CD8-positive, alpha-beta memory T cell (primary cell): ENCODE results near the gene CADM2. TPM values are rescaled to one million over a fixed set of nuclear protein-coding genes. Genes with fewer than 3 reads are reported as not detected.

Experiments used
- CTCF ChIA-PET: fragments of 350-600 bp; sonication (Branson Sonifier 250); formaldehyde crosslinking; loops from one replicate; lab custom pipeline; 2021; ENCODE audit warnings: antibody characterized with exemption; lab: Charles Lee
- POLR2A ChIA-PET: fragments of 350-600 bp; sonication (Branson Sonifier 250); formaldehyde crosslinking; loops from one replicate; lab custom pipeline; 2021; ENCODE audit warnings: antibody characterized with exemption; lab: Charles Lee
- DNase-seq, 5 donors: peaks; one replicate each; pipeline versions ENCODE4 v3.0.0 to v3.0.0-alpha.2; 2020 to 2022; ENCODE audit warnings: mixed read lengths in 1 of 5
- H3K27ac ChIP-seq: one replicate; pipeline ENCODE4 v1.7.0; 2013; ENCODE audit warnings: low read depth, mild to moderate bottlenecking, low read length, moderate library complexity
- H3K27me3 ChIP-seq: 2 replicates; pipeline ENCODE4 v1.7.0; 2013; ENCODE audit warnings: low read length, mild to moderate bottlenecking; ENCODE audit not compliant: insufficient read depth, poor library complexity, severe bottlenecking
- H3K36me3 ChIP-seq: 2 replicates; pipeline ENCODE4 v1.7.0; 2013; ENCODE audit warnings: mild to moderate bottlenecking, low read length, moderate library complexity; ENCODE audit not compliant: insufficient read depth
- H3K4me1 ChIP-seq: 2 replicates; pipeline ENCODE4 v1.7.0; 2013; ENCODE audit warnings: mild to moderate bottlenecking, low read length, moderate library complexity; ENCODE audit not compliant: insufficient read depth
- H3K4me3 ChIP-seq: 2 replicates; pipeline ENCODE4 v1.7.0; 2013; ENCODE audit warnings: mild to moderate bottlenecking, low read length
- H3K9me3 ChIP-seq: 2 replicates; pipeline ENCODE4 v1.7.0; 2013; ENCODE audit warnings: mild to moderate bottlenecking, low read length
- H3K27ac Mint-ChIP-seq, 8 donors: one replicate each; pipeline ENCODE4 v1.8.0; 2020 to 2021; ENCODE audit warnings: mixed read lengths in 8 of 8, mild to moderate bottlenecking in 6 of 8, inconsistent platforms in 3 of 8, moderate library complexity in 3 of 8
- H3K27me3 Mint-ChIP-seq, 2 donors: one replicate each; pipeline ENCODE4 v1.8.0; 2020 to 2021; ENCODE audit warnings: mixed read lengths in 2 of 2, mild to moderate bottlenecking in 1 of 2, moderate library complexity in 1 of 2
- H3K36me3 Mint-ChIP-seq, 3 donors: one replicate each; pipeline ENCODE4 v1.8.0; 2020 to 2021; ENCODE audit warnings: mixed read lengths in 3 of 3, inconsistent platforms in 1 of 3, mild to moderate bottlenecking in 1 of 3
- H3K4me1 Mint-ChIP-seq, 3 donors: one replicate each; pipeline ENCODE4 v1.8.0; 2020 to 2021; ENCODE audit warnings: mixed read lengths in 3 of 3, inconsistent platforms in 1 of 3, mild to moderate bottlenecking in 1 of 3
- H3K4me3 Mint-ChIP-seq, 7 donors: one replicate each; pipeline ENCODE4 v1.8.0; 2020 to 2021; ENCODE audit warnings: mixed read lengths in 7 of 7, mild to moderate bottlenecking in 6 of 7, moderate library complexity in 4 of 7, inconsistent platforms in 2 of 7
- H3K9me3 Mint-ChIP-seq, 5 donors: one replicate each; pipeline ENCODE4 v1.8.0; 2020 to 2022; ENCODE audit warnings: mixed read lengths in 5 of 5, mild to moderate bottlenecking in 3 of 5, moderate library complexity in 2 of 5, inconsistent platforms in 1 of 5
- polyA plus RNA-seq: library from polyadenylated mRNA; unstranded; fragments of 300-500 nt; fragmentation: Illumina TruSeq; gene quantifications from one replicate; pipeline ENCODE4 v1.2.3, GENCODE V29; 2021
- total RNA-seq, 2 experiments: library from RNA; stranded (reverse); gene quantifications; one replicate each; pipeline ENCODE4 v1.2.3, GENCODE V29; 2021

Gene CADM2
- total and polyA plus RNA-seq, 3 experiments from 2014 or later = 0.22 to 0.27 TPM; not detected in 1

DNA sequence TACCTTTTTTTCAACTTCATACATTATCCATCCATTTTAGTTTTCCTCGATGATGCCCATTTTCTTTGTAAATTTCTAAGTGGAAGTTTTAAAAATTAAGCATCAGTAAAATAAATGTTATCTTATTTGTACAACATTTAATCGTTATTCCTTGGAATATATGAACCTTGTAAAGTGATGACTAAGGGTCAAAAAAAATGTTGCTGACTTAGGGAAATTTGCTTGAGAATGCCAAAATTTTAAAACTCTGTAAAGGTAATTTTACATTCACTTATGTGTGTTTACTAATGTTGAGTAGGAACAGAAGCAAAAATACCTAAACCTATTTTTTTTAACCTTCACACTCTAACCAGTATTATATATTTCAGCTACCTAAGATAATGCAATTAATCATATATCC is 1115.0 kb downstream of the CADM2 start:
- no peaks in the 10 kb centered on the region for H3K27me3 Mint-ChIP-seq
- H3K27me3 ChIP-seq = no peaks in the 10 kb centered on the region
- peaks cover 0 to 19% (median 10%) of the 10 kb centered on the region in 5 donors for H3K9me3 Mint-ChIP-seq
- H3K9me3 ChIP-seq = no peaks in the 10 kb centered on the region
- no peak overlapping the region for H3K27ac ChIP-seq
- ChIA-PET CTCF (no interaction called here), POLR2A (no interaction called here)
- H3K27ac Mint-ChIP-seq = no peak overlapping the region
- no peaks in the 10 kb centered on the region for H3K36me3 ChIP-seq
- no peak overlapping the region for H3K4me3 Mint-ChIP-seq
- no peak overlapping the region for H3K4me3 ChIP-seq
- H3K4me1 ChIP-seq = no peaks in the 10 kb centered on the region
- H3K4me1 Mint-ChIP-seq = no peaks in the 10 kb centered on the region
- H3K36me3 Mint-ChIP-seq = no peaks in the 10 kb centered on the region
- DNase-seq = no peak

DNA sequence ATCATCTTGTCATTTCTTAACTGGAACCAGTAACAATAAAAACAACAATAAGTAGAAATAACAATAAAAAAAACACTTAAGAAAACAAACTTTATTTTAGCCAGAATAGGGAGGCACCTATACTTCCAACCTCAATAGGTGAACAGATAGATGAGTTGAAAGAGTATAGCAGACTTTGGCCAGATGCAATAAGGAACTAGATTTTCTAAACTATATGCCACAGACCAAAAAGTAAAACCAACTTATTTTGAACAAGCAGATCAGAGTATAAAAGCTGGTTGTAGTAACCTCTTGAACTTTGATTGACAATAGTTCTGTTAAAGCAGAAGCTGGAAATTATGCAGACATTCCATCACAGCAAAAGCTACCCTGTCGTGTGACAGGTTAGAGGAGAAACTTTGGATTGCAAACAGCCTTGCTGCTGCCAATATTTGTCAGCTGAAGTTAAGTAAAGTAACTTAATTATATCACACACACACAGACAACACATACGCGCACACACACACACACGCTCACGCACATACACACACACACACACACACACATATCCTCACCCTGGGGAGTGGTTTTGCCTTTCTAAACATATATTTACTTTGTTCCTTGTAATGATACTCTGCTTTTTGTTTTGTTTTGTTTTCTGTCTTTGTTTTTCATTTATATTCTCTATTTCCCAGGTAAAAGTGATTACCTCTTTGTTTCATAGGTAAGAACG is 1128.5 kb downstream of the CADM2 start:
- DNase-seq = no peak
- no peaks in the 10 kb centered on the region for H3K4me1 ChIP-seq
- Mint-ChIP-seq H3K4me3 (no peak overlapping the region), H3K27ac (no peak overlapping the region), H3K27me3 (no peaks in the 10 kb centered on the region), H3K4me1 (no peaks in the 10 kb centered on the region), H3K9me3 (peaks cover 8 to 39% (median 20%) of the 10 kb centered on the region in 5 donors), H3K36me3 (no peaks in the 10 kb centered on the region)
- H3K4me3 ChIP-seq = no peak overlapping the region
- POLR2A ChIA-PET = no interaction called here
- no peaks in the 10 kb centered on the region for H3K36me3 ChIP-seq
- no peak overlapping the region for H3K27ac ChIP-seq
- no peaks in the 10 kb centered on the region for H3K9me3 ChIP-seq
- no peaks in the 10 kb centered on the region for H3K27me3 ChIP-seq
- CTCF ChIA-PET = no interaction called here

DNA sequence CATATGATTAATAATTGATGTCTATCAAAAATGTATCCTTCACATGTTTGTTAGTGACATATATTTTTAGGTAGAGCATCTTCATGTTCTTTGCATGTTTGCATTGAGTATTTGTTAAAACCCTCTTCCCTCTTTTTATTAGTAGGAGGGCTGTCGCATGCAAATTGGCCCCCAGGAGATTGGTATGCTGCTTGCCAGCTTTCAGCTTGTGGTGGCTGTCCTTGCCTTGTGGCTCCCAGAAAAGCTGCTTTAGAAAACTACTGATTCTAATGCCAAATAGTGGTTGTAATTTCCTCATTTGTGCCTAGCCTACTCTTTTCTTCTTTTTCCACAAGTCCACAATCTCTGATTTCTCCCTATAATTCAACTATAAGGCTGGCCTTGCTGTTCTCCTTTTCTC is 1145.4 kb downstream of the CADM2 start:
- Mint-ChIP-seq H3K27ac (no peak overlapping the region), H3K4me1 (no peaks in the 10 kb centered on the region), H3K36me3 (no peaks in the 10 kb centered on the region), H3K27me3 (no peaks in the 10 kb centered on the region), H3K4me3 (no peak overlapping the region), H3K9me3 (peaks cover 9 to 32% (median 30%) of the 10 kb centered on the region in 5 donors)
- Histone ChIP-seq H3K27me3 (no peaks in the 10 kb centered on the region), H3K4me1 (no peaks in the 10 kb centered on the region), H3K36me3 (no peaks in the 10 kb centered on the region), H3K4me3 (no peak overlapping the region), H3K27ac (no peak overlapping the region), H3K9me3 (no peaks in the 10 kb centered on the region)
- ChIA-PET POLR2A (no interaction called here), CTCF (no interaction called here)
- no peak for DNase-seq

- Histone ChIP-seq H3K27me3 (no peaks in the 10 kb centered on the region), H3K9me3 (no peaks in the 10 kb centered on the region), H3K36me3 (no peaks in the 10 kb centered on the region), H3K27ac (no peak overlapping the region), H3K4me1 (no peaks in the 10 kb centered on the region), H3K4me3 (no peak overlapping the region)
- ChIA-PET POLR2A (no interaction called here), CTCF (no interaction called here)
- Mint-ChIP-seq H3K9me3 (peaks cover 5 to 18% (median 8%) of the 10 kb centered on the region in 5 donors), H3K27me3 (no peaks in the 10 kb centered on the region), H3K4me3 (no peak overlapping the region), H3K27ac (no peak overlapping the region), H3K4me1 (no peaks in the 10 kb centered on the region), H3K36me3 (no peaks in the 10 kb centered on the region)
- DNase-seq = no peak
These were observed 1150.6 kb downstream of the CADM2 start for GRCh38 chr3:86109434-86109833.
